ENCODE results near the gene ADAD2.

ADAD2 gene

DNA sequence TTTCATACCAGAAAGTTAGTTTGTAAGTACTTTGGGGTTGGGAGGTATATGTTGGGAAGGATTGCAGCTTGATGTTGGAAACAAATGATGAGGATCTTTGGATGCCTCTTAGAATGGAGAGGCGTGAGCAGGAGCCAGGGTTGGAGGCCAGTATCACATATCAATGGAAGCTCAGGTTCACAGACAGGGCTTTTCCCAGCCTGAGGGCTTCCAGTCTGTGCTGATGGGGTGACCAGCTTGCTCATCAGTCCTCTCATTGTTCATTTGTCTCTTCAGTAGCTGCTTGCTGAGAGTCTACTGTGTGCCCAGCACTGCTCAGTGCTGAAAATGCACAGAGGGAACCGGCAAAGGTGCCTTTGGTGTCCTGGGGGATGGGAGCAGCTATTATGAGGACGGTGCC is 40.0 kb upstream of the ADAD2 start:
- Histone ChIP-seq H3K79me1 (ENCODE audit: low read length) (no peaks in the 10 kb centered on the region), H3K27ac (ENCODE audit: low read depth, low read length) (no peak overlapping the region), H2BK5ac (ENCODE audit: low read length) (no peak overlapping the region), H3K36me3 (ENCODE audit: control insufficient read depth, insufficient read depth, low read length) (no peaks in the 10 kb centered on the region), H3K4me2 (ENCODE audit: low read length) (no peak overlapping the region), H3K56ac (ENCODE audit: low read length) (no peak overlapping the region), H3K18ac (ENCODE audit: low read length) (no peak overlapping the region), H3K4me1 (ENCODE audit: control insufficient read depth, low read depth, low read length) (no peaks in the 10 kb centered on the region), H2BK120ac (ENCODE audit: low read depth, low read length) (no peak overlapping the region), H3K23ac (ENCODE audit: low read length) (no peak overlapping the region), H3K9ac (ENCODE audit: low read length) (no peak overlapping the region), H4K5ac (ENCODE audit: low read length) (no peak overlapping the region), H2AK5ac (ENCODE audit: low read length) (no peak overlapping the region), H3K79me2 (ENCODE audit: control insufficient read depth, insufficient read depth, low read length) (no peaks in the 10 kb centered on the region), H2BK15ac (replicated peaks; ENCODE audit: low read depth) (no peak overlapping the region), H3K27me3 (ENCODE audit: insufficient read depth, low read length, poor library complexity) (no peaks in the 10 kb centered on the region), H4K8ac (ENCODE audit: low read depth, low read length) (no peak overlapping the region), H3K4me3 (ENCODE audit: low read length) (no peak overlapping the region), H3K4ac (ENCODE audit: low read depth, low read length) (no peak overlapping the region)
- no CpG with 5 or more reads among the region's 3 CpGs for WGBS (ENCODE audit: extremely low coverage, insufficient coverage, low lambda C conversion rate)
- DNase-seq, result no peak

DNA sequence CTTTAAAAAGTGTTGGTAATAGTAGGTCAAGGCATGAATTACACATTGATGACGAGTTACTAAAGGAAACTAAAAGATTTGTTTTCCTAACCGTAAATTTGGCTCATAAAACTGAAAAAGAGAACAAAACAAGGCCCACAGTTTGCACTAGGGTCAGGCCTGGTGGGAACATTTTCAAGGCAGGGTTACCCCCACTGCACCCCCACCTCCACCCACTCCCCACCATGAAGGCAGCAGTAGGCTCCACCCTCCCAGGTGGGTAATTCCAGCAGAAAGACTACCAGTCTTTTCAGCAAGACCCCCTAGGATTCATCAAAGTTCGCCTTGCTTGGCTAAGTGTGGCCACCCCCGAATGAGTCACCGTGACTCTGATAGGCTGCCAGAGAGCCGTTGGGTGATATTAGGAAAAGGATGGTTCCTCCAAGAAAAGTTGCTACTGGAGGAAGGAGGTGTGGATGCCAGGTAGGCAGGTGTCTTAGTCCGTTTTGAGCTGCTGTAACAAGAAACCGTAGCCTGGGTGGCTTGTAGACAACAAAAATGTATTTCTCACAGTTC is 37.2 kb upstream of the ADAD2 start:
- WGBS (ENCODE audit: extremely low coverage, insufficient coverage, low lambda C conversion rate), result no CpG with 5 or more reads among the region's 8 CpGs
- Histone ChIP-seq H3K9ac (ENCODE audit: low read length) (no peak overlapping the region), H2AK5ac (ENCODE audit: low read length) (no peak overlapping the region), H3K4me1 (ENCODE audit: control insufficient read depth, low read depth, low read length) (no peaks in the 10 kb centered on the region), H2BK5ac (ENCODE audit: low read length) (no peak overlapping the region), H3K56ac (ENCODE audit: low read length) (no peak overlapping the region), H3K36me3 (ENCODE audit: control insufficient read depth, insufficient read depth, low read length) (no peaks in the 10 kb centered on the region), H3K4me2 (ENCODE audit: low read length) (no peak overlapping the region), H3K4me3 (ENCODE audit: low read length) (no peak overlapping the region), H3K79me1 (ENCODE audit: low read length) (no peaks in the 10 kb centered on the region), H2BK120ac (ENCODE audit: low read depth, low read length) (no peak overlapping the region), H3K27ac (ENCODE audit: low read depth, low read length) (no peak overlapping the region), H3K79me2 (ENCODE audit: control insufficient read depth, insufficient read depth, low read length) (no peaks in the 10 kb centered on the region), H3K18ac (ENCODE audit: low read length) (no peak overlapping the region), H4K5ac (ENCODE audit: low read length) (no peak overlapping the region), H3K23ac (ENCODE audit: low read length) (no peak overlapping the region), H3K4ac (ENCODE audit: low read depth, low read length) (no peak overlapping the region), H2BK15ac (replicated peaks; ENCODE audit: low read depth) (no peak overlapping the region), H3K27me3 (ENCODE audit: insufficient read depth, low read length, poor library complexity) (no peaks in the 10 kb centered on the region), H4K8ac (ENCODE audit: low read depth, low read length) (no peak overlapping the region)
- DNase-seq, result no peak

DNA sequence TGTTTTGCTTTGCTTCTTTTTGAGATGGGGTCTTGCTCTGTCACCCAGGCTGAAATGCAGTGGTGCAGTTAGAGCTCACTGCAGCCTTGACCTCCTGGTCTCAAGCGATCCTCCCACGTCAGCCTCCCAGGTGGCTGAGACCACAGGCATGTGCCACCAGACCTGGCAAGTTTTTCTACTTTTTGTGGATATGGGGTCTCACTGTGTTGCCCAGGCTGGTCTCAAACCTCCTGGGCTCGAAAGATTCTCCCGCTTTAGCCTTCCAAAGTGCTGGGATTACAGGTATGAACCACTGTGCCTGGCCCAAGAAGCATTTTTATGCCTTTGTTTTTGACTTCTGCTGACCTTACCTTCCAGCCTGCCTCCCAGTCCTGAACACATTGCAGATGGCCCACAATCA is 35.7 kb upstream of the ADAD2 start:
- no peaks in the 10 kb centered on the region for H3K27me3 ChIP-seq (ENCODE audit: insufficient read depth, low read length, poor library complexity)
- H4K8ac ChIP-seq (ENCODE audit: low read depth, low read length), result no peak overlapping the region
- no peak overlapping the region for H3K18ac ChIP-seq (ENCODE audit: low read length)
- H3K4me1 ChIP-seq (ENCODE audit: control insufficient read depth, low read depth, low read length), result no peaks in the 10 kb centered on the region
- no peaks in the 10 kb centered on the region for H3K36me3 ChIP-seq (ENCODE audit: control insufficient read depth, insufficient read depth, low read length)
- no peak overlapping the region for H2BK120ac ChIP-seq (ENCODE audit: low read depth, low read length)
- no peak for DNase-seq
- no CpG with 5 or more reads among the region's 4 CpGs for WGBS (ENCODE audit: extremely low coverage, insufficient coverage, low lambda C conversion rate)
- H4K5ac ChIP-seq (ENCODE audit: low read length), result no peak overlapping the region
- H3K79me1 ChIP-seq (ENCODE audit: low read length), result no peaks in the 10 kb centered on the region
- no peak overlapping the region for H3K4me3 ChIP-seq (ENCODE audit: low read length)
- no peak overlapping the region for H2AK5ac ChIP-seq (ENCODE audit: low read length)
- no peak overlapping the region for H3K56ac ChIP-seq (ENCODE audit: low read length)
- no peak overlapping the region for H3K4ac ChIP-seq (ENCODE audit: low read depth, low read length)
- no peaks in the 10 kb centered on the region for H3K79me2 ChIP-seq (ENCODE audit: control insufficient read depth, insufficient read depth, low read length)
- H2BK15ac ChIP-seq (replicated peaks; ENCODE audit: low read depth), result no peak overlapping the region
- H3K27ac ChIP-seq (ENCODE audit: low read depth, low read length), result no peak overlapping the region
- H2BK5ac ChIP-seq (ENCODE audit: low read length), result no peak overlapping the region
- no peak overlapping the region for H3K23ac ChIP-seq (ENCODE audit: low read length)
- H3K4me2 ChIP-seq (ENCODE audit: low read length), result no peak overlapping the region
- H3K9ac ChIP-seq (ENCODE audit: low read length), result no peak overlapping the region

DNA sequence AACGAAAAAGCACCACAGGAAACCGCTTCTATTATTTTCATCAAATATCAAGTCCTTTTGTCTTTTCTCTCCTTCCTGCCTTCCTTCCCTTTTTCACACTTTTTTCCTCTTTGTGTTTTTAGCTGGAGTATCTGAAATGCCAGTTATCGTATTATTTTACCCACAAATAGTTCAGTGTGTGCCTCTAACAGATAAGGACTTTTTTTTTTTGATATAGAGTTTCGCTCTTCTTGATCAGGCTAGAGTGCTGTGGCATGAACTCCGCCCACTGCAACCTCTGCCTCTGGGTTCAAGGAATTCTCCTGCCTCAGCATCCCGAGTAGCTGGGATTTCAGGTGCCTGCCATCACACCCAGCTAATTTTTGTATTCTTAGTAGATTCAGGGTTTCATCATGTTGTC is 35.2 kb upstream of the ADAD2 start:
- Histone ChIP-seq H3K23ac (ENCODE audit: low read length) (no peak overlapping the region), H3K4me1 (ENCODE audit: control insufficient read depth, low read depth, low read length) (no peaks in the 10 kb centered on the region), H4K8ac (ENCODE audit: low read depth, low read length) (no peak overlapping the region), H3K79me2 (ENCODE audit: control insufficient read depth, insufficient read depth, low read length) (no peaks in the 10 kb centered on the region), H3K4ac (ENCODE audit: low read depth, low read length) (no peak overlapping the region), H3K4me2 (ENCODE audit: low read length) (no peak overlapping the region), H3K36me3 (ENCODE audit: control insufficient read depth, insufficient read depth, low read length) (no peaks in the 10 kb centered on the region), H3K79me1 (ENCODE audit: low read length) (no peaks in the 10 kb centered on the region), H3K27me3 (ENCODE audit: insufficient read depth, low read length, poor library complexity) (no peaks in the 10 kb centered on the region), H2BK5ac (ENCODE audit: low read length) (no peak overlapping the region), H3K9ac (ENCODE audit: low read length) (no peak overlapping the region), H3K18ac (ENCODE audit: low read length) (no peak overlapping the region), H2BK120ac (ENCODE audit: low read depth, low read length) (no peak overlapping the region), H4K5ac (ENCODE audit: low read length) (no peak overlapping the region), H3K4me3 (ENCODE audit: low read length) (no peak overlapping the region), H2BK15ac (replicated peaks; ENCODE audit: low read depth) (no peak overlapping the region), H2AK5ac (ENCODE audit: low read length) (no peak overlapping the region), H3K56ac (ENCODE audit: low read length) (no peak overlapping the region), H3K27ac (ENCODE audit: low read depth, low read length) (no peak overlapping the region)
- DNase-seq, result no peak
- WGBS (ENCODE audit: extremely low coverage, insufficient coverage, low lambda C conversion rate), result no CpG with 5 or more reads among the region's 6 CpGs

DNA sequence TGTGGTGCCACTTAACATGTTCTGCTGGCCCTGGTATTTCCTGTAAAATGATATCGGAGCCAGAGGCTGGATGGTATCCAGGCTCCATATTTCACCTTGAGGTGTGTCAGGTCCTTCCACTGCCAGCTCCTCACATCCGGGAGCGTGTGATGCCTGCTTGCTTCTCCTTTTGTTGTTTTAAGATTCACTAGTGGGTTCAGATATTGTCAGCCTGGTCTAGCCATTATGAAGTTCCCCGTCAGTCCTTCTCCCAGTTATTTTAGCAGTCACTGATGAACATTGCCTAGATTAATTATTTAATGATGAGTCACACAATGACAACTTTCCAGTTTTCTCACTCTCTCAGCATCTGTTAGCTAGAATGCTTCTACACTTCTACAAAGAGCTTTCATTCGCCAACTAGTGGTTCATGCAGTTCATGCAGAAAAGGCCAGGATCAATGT is 34.6 kb upstream of the ADAD2 start:
- no peak overlapping the region for H3K18ac ChIP-seq (ENCODE audit: low read length)
- H3K4ac ChIP-seq (ENCODE audit: low read depth, low read length), result no peak overlapping the region
- no peak overlapping the region for H3K9ac ChIP-seq (ENCODE audit: low read length)
- H3K4me3 ChIP-seq (ENCODE audit: low read length), result no peak overlapping the region
- H3K27ac ChIP-seq (ENCODE audit: low read depth, low read length), result no peak overlapping the region
- H3K56ac ChIP-seq (ENCODE audit: low read length), result no peak overlapping the region
- no peak overlapping the region for H3K23ac ChIP-seq (ENCODE audit: low read length)
- no peaks in the 10 kb centered on the region for H3K79me2 ChIP-seq (ENCODE audit: control insufficient read depth, insufficient read depth, low read length)
- no peak overlapping the region for H4K5ac ChIP-seq (ENCODE audit: low read length)
- no peak overlapping the region for H4K8ac ChIP-seq (ENCODE audit: low read depth, low read length)
- H2BK5ac ChIP-seq (ENCODE audit: low read length), result no peak overlapping the region
- no peaks in the 10 kb centered on the region for H3K79me1 ChIP-seq (ENCODE audit: low read length)
- no peak for DNase-seq
- H2AK5ac ChIP-seq (ENCODE audit: low read length), result no peak overlapping the region
- H3K4me2 ChIP-seq (ENCODE audit: low read length), result no peak overlapping the region
- H3K27me3 ChIP-seq (ENCODE audit: insufficient read depth, low read length, poor library complexity), result no peaks in the 10 kb centered on the region
- WGBS (ENCODE audit: extremely low coverage, insufficient coverage, low lambda C conversion rate), result no CpG with 5 or more reads among the region's 5 CpGs
- H3K4me1 ChIP-seq (ENCODE audit: control insufficient read depth, low read depth, low read length), result no peaks in the 10 kb centered on the region
- no peak overlapping the region for H2BK15ac ChIP-seq (replicated peaks; ENCODE audit: low read depth)
- no peaks in the 10 kb centered on the region for H3K36me3 ChIP-seq (ENCODE audit: control insufficient read depth, insufficient read depth, low read length)
- H2BK120ac ChIP-seq (ENCODE audit: low read depth, low read length), result no peak overlapping the region

DNA sequence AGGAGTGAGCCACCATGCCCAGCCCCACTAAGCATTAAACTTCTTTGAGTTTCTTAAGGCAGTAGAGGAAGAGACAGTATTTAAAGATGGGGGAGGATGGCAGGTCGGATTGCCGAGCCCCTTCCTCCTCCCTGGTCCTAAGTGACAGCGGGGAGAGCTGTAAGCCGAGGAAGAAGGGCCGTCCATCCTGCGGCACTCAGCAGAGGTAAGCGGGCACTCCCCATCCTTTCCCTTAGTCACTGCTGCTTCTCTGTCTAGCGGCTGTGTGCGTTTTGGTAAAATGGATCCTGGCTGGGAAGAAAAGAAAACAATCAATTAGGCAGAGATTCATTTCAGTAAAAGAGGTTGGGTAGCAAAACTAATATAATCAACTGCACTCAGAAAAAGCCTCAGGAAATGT is 31.9 kb upstream of the ADAD2 start:
- Histone ChIP-seq H3K4me3 (ENCODE audit: low read length) (no peak overlapping the region), H3K27me3 (ENCODE audit: insufficient read depth, low read length, poor library complexity) (no peaks in the 10 kb centered on the region), H3K23ac (ENCODE audit: low read length) (no peak overlapping the region), H4K5ac (ENCODE audit: low read length) (no peak overlapping the region), H2AK5ac (ENCODE audit: low read length) (no peak overlapping the region), H3K56ac (ENCODE audit: low read length) (no peak overlapping the region), H3K4me2 (ENCODE audit: low read length) (no peak overlapping the region), H2BK5ac (ENCODE audit: low read length) (no peak overlapping the region), H3K79me1 (ENCODE audit: low read length) (no peaks in the 10 kb centered on the region), H2BK15ac (replicated peaks; ENCODE audit: low read depth) (no peak overlapping the region), H3K36me3 (ENCODE audit: control insufficient read depth, insufficient read depth, low read length) (no peaks in the 10 kb centered on the region), H3K9ac (ENCODE audit: low read length) (no peak overlapping the region), H3K18ac (ENCODE audit: low read length) (no peak overlapping the region), H3K4ac (ENCODE audit: low read depth, low read length) (no peak overlapping the region), H3K79me2 (ENCODE audit: control insufficient read depth, insufficient read depth, low read length) (no peaks in the 10 kb centered on the region), H3K4me1 (ENCODE audit: control insufficient read depth, low read depth, low read length) (no peaks in the 10 kb centered on the region), H4K8ac (ENCODE audit: low read depth, low read length) (no peak overlapping the region), H3K27ac (ENCODE audit: low read depth, low read length) (no peak overlapping the region), H2BK120ac (ENCODE audit: low read depth, low read length) (no peak overlapping the region)
- no CpG with 5 or more reads among the region's 9 CpGs for WGBS (ENCODE audit: extremely low coverage, insufficient coverage, low lambda C conversion rate)
- no peak for DNase-seq
